ENCODE measurements around the gene MAP4K1.

The MAP4K1 gene

DNA sequence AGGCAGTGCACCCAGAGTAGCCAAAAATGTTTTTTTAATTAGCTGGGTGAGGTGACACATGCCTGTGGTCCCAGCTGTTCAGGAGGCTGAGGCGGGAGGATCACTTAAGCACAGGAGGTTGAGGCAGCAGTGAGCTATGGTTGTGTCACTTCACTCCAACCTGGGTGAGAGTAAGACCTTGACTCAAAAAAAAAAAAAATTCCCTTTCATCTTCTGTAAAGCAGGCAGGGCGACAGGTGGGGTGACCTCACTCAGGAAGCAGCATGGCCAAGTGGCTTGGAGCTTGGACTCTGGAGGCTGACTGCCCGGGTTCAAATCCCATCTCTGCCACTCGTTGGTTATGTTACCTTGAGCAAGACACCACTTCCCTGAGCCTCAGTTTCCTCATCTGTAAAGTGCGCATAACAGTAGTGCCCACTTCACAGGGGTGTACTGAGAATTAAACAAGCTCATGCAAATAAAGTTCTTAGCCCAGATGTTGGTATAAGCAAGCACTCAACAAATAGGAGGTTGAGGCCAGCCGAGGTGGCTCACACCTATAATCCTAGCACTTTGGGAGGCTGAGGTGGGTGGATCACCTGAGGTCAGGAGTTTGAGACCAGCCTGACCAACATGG lies 48.3 kb downstream of the MAP4K1 start:
- no peak for DNase-seq (ENCODE audit: low read depth in 2 of 2)
- no peak overlapping the region for H3K4me3 ChIP-seq (replicated peaks in 1 of 2; ENCODE audit: low read depth in 2 of 2, low read length in 2 of 2)
- TF ChIP-seq CTCF (IDR thresholded peaks at IDR 0.05; ENCODE audit: low read depth, low read length): no peak

GRCh38 chr19:38565691-38566105 lies 52.1 kb downstream of the MAP4K1 start:
- no peak for TF ChIP-seq CTCF (IDR thresholded peaks at IDR 0.05; ENCODE audit: low read depth, low read length)
- DNase-seq (ENCODE audit: low read depth in 2 of 2): no peak
- H3K4me3 ChIP-seq (replicated peaks in 1 of 2; ENCODE audit: low read depth in 2 of 2, low read length in 2 of 2): no peak overlapping the region

- no peak overlapping the region for H3K4me3 ChIP-seq (replicated peaks in 1 of 2; ENCODE audit: low read depth in 2 of 2, low read length in 2 of 2)
- TF ChIP-seq CTCF (IDR thresholded peaks at IDR 0.05; ENCODE audit: low read depth, low read length): no peak
- DNase-seq (ENCODE audit: low read depth in 2 of 2): no peak
Measured at GRCh38 chr19:38564981-38565690, 52.6 kb downstream of the MAP4K1 start.

GRCh38 chr19:38563475-38563874 lies 54.3 kb downstream of the MAP4K1 start:
- H3K4me3 ChIP-seq (replicated peaks in 1 of 2; ENCODE audit: low read depth in 2 of 2, low read length in 2 of 2): no peak overlapping the region
- no peak for TF ChIP-seq CTCF (IDR thresholded peaks at IDR 0.05; ENCODE audit: low read depth, low read length)
- no peak for DNase-seq (ENCODE audit: low read depth in 2 of 2)

DNA sequence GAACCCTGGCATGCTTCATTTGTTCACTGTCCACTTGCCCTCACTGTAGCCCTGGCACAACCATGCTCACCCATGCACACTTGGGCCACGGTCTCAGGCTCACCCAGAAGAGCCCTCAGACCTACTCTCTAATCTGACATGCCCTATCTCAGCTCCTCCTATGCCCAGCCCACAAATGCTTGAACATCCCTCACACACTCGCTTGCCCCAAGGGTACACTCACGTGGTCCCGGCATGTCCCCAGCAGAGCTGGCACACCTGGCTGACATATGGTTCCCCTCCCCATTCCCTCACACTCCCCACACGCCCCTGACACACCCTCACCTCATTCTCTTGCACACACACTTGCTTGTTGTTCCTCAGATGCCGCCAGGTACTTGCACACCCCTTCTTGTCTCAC lies 55.7 kb downstream of the MAP4K1 start:
- no peak for TF ChIP-seq CTCF (IDR thresholded peaks at IDR 0.05; ENCODE audit: low read depth, low read length)
- DNase-seq (ENCODE audit: low read depth in 2 of 2): no peak
- H3K4me3 ChIP-seq (replicated peaks in 1 of 2; ENCODE audit: low read depth in 2 of 2, low read length in 2 of 2): no peak overlapping the region

- no peak overlapping the region for H3K4me3 ChIP-seq (replicated peaks in 1 of 2; ENCODE audit: low read depth in 2 of 2, low read length in 2 of 2)
- TF ChIP-seq CTCF (IDR thresholded peaks at IDR 0.05; ENCODE audit: low read depth, low read length): no peak
- no peak for DNase-seq (ENCODE audit: low read depth in 2 of 2)
Measured at GRCh38 chr19:38561658-38562057, 56.1 kb downstream of the MAP4K1 start.
